ENCODE results near the gene EHBP1.

DNA sequence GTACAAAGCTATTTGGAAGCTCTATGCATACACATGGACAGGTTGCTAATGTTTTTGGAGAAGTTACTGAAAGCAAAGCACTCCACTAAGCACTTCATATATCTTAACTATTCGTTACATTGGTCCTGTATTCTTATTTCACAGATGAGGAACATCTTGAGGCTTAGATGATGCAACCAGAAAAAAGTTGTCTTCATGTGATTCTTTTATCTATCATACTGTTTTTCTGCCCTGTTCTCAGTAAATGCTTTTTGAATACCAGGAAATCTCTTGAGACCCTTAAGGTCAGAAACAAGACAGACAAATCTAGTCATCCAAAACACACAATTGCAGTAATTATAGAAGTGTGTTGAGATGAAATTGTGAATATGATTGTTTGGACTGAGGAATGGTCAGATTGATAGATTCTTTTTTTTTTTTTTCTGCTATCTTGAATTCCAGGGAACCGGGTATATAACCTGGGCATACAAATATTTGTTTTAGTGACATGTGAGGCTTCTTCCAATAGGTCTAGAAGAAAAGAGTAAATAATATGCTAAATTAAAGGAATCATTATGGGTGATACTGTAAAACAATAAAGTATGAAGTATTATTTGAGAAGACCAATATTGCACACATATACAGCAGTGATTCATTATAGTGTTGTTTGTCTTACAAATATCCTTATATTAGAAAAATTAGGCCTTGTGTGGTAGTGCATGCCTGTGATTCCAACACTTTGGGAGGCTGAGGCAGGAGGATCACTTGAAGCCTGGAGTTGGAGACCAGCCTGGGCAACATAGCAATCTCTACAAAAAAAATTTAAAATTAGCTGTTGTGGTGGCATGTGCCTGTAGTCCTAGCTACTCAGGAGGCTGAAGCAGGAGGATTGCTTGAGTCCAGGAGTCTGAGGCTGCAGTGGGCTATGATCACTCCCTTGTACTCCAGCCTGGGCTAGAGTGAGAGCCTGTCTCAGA, 33.7 kb downstream of the EHBP1 start:
- TF ChIP-seq POLR2AphosphoS5 (IDR thresholded peaks at IDR 0.05; ENCODE audit: low read depth, low read length) (no peak), SIN3A (IDR thresholded peaks at IDR 0.05; ENCODE audit: borderline replicate concordance, insufficient read depth, low read length) (no peak)
